Duodenal mucosa (tissue), 2 donors: Measurements from ENCODE around the gene C12orf60.

Experiments
- H3K27ac ChIP-seq: one replicate; pipeline ENCODE4 v1.7.0; 2013; ENCODE audit warnings: low read depth, low read length
- H3K27me3 ChIP-seq, 2 donors: one replicate each; pipeline ENCODE4 v1.7.0; 2013; ENCODE audit warnings: low read length in 2 of 2, control low read depth in 1 of 2; ENCODE audit not compliant: insufficient read depth in 2 of 2, control insufficient read depth in 1 of 2
- H3K36me3 ChIP-seq, 2 donors: one replicate each; pipeline ENCODE4 v1.7.0; 2013; ENCODE audit warnings: low read length in 2 of 2, control low read depth in 1 of 2; ENCODE audit not compliant: insufficient read depth in 2 of 2, control insufficient read depth in 1 of 2
- H3K4me1 ChIP-seq, 2 donors: one replicate each; pipeline ENCODE4 v1.7.0; 2013; ENCODE audit warnings: low read length in 2 of 2, control low read depth in 1 of 2; ENCODE audit not compliant: insufficient read depth in 2 of 2, control insufficient read depth in 1 of 2
- H3K4me3 ChIP-seq, 2 donors: one replicate each; pipeline ENCODE4 v1.7.0; 2013; ENCODE audit warnings: low read length in 2 of 2, low read depth in 1 of 2
- H3K9ac ChIP-seq, 2 donors: one replicate each; pipeline ENCODE4 v1.7.0; 2013; ENCODE audit warnings: low read length in 2 of 2, low read depth in 1 of 2
- H3K9me3 ChIP-seq, 2 donors: one replicate each; pipeline ENCODE4 v1.7.0; 2013; ENCODE audit warnings: low read length in 2 of 2, control low read depth in 1 of 2; ENCODE audit not compliant: control insufficient read depth in 1 of 2

C12orf60 gene

DNA sequence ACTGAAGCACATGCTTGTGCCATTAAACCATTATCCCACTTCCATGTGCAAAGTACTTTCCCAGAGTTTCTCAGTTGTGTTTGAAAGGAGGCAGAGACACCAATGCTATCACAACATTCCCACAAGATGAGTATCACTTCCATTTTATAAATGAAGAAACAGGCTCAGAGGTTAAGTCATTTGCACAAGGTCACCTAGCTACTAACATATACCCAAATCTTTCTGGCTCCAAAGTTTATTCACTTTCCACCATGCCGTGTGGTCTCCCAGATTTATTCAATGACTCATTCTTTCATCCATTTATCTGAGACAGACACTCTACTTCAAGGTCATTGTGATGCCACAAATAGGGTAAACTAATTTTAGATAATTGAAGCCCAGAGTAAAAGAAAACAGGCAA, 30.5 kb downstream of the C12orf60 start:
- Histone ChIP-seq H3K27me3 (no peaks in the 10 kb centered on the region), H3K4me1 (no peaks in the 10 kb centered on the region), H3K4me3 (no peak overlapping the region), H3K9ac (no peak overlapping the region), H3K36me3 (no peaks in the 10 kb centered on the region), H3K27ac (no peak overlapping the region), H3K9me3 (no peaks in the 10 kb centered on the region)

DNA sequence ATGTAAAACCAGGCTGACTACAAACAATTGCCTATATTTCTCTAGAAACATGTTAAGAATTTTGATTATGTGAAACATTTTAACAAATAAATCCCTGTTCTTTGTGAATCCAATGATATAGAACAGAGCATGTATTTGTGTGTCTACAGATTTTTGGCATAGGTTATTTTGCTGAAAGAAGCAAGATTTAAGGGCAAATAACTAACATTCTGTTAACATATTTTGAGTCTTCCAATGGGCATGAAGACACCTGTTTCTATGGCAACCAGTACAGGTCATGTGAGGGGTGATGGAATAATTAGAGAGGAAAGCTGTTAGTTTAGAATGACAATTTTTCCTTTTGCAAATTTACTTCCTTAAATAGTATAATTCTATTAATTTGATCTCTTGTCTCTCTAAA, 31.0 kb downstream of the C12orf60 start:
- H3K27ac ChIP-seq, result no peak overlapping the region
- H3K36me3 ChIP-seq, result no peaks in the 10 kb centered on the region
- H3K4me1 ChIP-seq, result no peaks in the 10 kb centered on the region
- H3K27me3 ChIP-seq, result no peaks in the 10 kb centered on the region
- H3K9ac ChIP-seq, result no peak overlapping the region
- no peaks in the 10 kb centered on the region for H3K9me3 ChIP-seq
- H3K4me3 ChIP-seq, result no peak overlapping the region

DNA sequence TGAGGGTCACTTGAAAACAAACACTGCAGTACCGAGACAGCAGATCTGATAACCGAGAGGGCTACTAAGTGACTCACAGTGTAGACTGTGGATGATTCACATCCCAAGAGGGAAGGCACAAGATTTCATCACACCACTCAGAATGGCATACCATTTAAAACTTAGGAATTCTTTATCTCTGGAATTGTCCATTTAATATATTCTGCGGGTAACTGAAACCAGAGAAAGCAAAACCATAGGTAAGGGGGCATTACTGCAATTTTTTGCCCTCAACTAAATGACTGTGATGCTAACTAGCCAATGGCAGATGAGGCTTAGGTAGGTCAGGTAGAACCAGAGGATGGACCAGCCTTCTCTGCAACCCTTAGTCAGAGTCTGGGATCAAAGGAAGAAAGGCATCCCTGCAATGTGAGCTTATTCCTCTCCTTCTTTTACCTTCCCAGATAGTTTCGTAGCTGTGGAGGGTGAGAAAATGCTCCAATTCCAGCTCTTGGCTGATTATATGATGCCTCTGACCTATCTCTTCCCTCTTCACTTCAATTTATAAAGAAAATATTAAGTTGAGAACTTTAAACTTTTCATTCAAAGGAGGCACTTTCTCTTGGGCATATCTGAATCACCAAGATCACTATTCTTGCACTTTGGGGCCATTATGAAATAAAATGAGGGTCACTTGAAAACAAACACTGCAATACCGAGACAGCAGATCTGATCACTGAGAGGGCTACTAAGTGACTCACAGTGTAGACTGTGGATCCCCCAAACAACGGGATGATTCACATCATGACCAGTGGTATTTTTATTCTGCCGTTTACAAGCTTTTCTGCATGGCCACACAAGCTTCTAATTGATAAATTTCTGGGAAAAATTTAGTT, 33.1 kb downstream of the C12orf60 start:
- Histone ChIP-seq H3K4me3 (no peak overlapping the region), H3K9ac (no peak overlapping the region), H3K27ac (no peak overlapping the region), H3K36me3 (no peaks in the 10 kb centered on the region), H3K9me3 (no peaks in the 10 kb centered on the region), H3K27me3 (no peaks in the 10 kb centered on the region), H3K4me1 (peaks cover under 1% of the 10 kb centered on the region in 2 donors)

DNA sequence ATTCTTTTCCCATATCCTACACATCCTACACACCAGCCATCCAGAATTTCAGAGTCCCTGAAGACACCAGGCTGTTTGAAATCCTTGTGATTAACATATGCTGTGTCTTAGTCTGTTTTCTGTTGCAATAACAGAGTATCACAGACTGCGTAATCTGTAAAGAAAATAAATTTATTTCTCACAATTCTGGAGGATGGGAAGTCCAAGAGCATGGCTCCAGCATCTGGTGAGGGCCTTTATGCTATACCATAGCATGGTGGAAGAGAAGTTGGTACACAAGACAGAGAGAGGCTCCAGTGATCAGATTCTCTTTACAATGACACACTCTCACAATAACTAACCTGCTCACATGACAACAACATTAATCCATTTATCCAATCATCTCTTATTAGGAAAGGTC, 35.8 kb downstream of the C12orf60 start:
- Histone ChIP-seq H3K4me3 (no peak overlapping the region), H3K4me1 (peaks cover 3 to 8% of the 10 kb centered on the region in 2 donors), H3K36me3 (no peaks in the 10 kb centered on the region), H3K27me3 (no peaks in the 10 kb centered on the region), H3K27ac (no peak overlapping the region), H3K9ac (no peak overlapping the region), H3K9me3 (no peaks in the 10 kb centered on the region)

DNA sequence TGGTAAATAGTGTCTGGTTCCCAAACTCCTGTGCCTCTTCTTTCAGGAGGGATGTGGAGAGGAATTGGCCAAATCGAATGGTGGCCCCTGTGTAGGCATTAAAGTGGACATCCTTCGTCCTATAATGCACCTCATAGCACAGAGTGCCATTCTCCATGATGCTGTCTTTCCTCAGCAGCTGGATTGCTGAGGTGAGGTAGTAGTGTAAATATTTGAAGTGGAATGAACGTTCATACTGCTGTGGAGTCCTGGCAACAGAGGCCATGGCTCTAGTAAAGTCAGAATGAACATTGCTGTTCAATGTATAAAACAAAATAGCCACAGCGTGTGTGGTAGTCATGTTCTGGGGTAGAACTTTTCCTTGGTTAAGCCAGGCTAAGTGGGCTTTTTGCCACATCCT, 37.1 kb downstream of the C12orf60 start:
- Histone ChIP-seq H3K9me3 (no peaks in the 10 kb centered on the region), H3K27me3 (no peaks in the 10 kb centered on the region), H3K4me1 (peaks cover 3 to 8% of the 10 kb centered on the region in 2 donors), H3K27ac (no peak overlapping the region), H3K4me3 (no peak overlapping the region), H3K9ac (no peak overlapping the region), H3K36me3 (no peaks in the 10 kb centered on the region)

DNA sequence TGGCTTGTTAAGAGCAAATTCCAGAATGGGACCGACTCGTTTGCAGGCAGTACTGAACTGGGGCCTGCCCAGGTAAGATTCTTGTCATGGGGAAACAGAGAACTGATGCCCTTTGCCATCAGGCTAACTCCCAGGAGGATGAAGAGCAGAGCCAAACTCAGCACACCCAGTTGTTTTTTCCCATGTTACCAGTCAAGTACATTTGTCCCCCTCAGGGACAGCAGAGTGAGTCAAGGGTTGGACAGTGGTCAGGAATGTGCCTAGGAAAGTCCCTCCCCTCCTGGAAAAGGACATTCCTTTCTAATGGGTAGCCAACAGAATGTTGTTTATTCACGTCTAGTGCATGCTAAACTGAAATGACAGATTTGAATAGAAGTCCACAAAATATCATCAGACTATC, 38.3 kb downstream of the C12orf60 start:
- H3K4me3 ChIP-seq, result no peak overlapping the region

DNA sequence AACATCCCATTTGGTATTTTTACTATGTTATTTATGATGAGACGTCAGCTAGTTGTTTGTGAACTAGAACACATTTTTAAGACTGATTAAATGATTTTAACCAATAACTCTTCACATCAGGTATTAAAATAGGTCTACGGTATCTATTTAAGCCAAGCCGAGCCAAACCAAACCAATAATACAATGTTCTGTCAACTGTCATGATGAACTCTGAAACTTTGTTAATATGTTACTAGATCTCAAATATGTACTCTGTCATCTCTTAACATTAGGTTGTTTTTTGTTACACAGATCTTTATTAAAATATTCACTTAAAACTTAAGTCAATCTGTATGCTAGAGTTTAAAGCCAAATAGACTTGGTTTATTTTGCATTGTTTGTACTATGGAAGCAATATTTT, 38.8 kb downstream of the C12orf60 start:
- no peaks in the 10 kb centered on the region for H3K9me3 ChIP-seq
- H3K4me3 ChIP-seq, result no peak overlapping the region
- no peak overlapping the region for H3K9ac ChIP-seq
- no peaks in the 10 kb centered on the region for H3K36me3 ChIP-seq
- no peaks in the 10 kb centered on the region for H3K27me3 ChIP-seq
- H3K4me1 ChIP-seq, result peaks cover 10 to 22% of the 10 kb centered on the region in 2 donors
- H3K27ac ChIP-seq, result no peak overlapping the region

More for the DNA sequence above, 38.3 kb downstream of the C12orf60 start:
- Histone ChIP-seq H3K36me3 (no peaks in the 10 kb centered on the region), H3K9ac (no peak overlapping the region), H3K27ac (no peak overlapping the region), H3K27me3 (no peaks in the 10 kb centered on the region), H3K4me1 (peaks cover 10 to 17% of the 10 kb centered on the region in 2 donors), H3K9me3 (no peaks in the 10 kb centered on the region)

DNA sequence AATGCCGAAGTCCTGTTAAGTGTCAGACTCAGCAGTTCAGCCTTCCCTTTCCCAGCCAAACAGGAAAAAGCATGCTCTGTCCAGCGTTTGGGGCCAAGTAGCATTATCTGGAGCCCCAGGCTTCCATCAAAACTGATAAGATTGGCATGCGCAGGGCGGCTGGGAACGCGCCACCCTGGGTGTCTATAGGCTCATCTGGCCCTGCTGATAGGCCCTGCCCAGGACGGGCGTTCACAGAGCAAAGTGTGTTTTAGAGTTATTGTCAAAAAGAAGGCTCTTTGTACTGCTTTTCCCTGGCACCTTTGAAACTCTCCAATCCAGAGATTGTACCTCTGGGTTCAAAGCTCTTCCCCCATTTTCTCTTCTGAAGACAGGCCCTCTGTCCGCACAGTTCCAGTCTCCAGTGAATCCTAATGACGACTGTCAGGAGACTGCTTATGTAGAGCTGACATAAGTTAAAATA, 40.0 kb downstream of the C12orf60 start, which contains the start of gene ART4:
Gene ART4, minus strand, starts transcription at position 102 of the 463 bp plus-strand sequence. CDS start 413 bp downstream, outside the sequence.
- Histone ChIP-seq H3K9ac (no peak within 1 kb of the TSS), H3K36me3 (no peaks in the 10 kb centered on the region), H3K27ac (no peak within 1 kb of the TSS), H3K27me3 (no peaks in the 10 kb centered on the region), H3K9me3 (no peaks in the 10 kb centered on the region), H3K4me3 (no peak within 1 kb of the TSS), H3K4me1 (peaks cover 10 to 22% of the 10 kb centered on the region in 2 donors)

DNA sequence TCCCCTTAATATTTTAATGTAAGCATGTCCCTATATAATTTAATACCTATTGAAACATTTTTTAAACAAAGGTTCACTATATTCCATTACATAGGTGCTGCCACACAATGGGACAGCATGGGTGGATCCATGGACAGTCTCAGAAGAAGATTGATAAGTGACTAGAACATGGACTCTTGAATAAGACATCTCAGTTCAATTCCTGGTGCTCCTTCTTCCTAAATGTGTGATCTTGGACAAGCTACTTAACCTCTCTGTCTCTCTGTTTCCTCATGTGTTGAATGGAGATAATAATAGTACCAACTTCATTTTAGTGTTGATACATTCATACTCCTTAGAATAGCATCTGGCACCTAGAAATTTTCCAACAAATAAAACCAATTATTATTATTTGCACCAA, 40.9 kb downstream of the C12orf60 start:
- Histone ChIP-seq H3K36me3 (no peaks in the 10 kb centered on the region), H3K9ac (no peak overlapping the region), H3K4me1 (peaks cover 10 to 22% of the 10 kb centered on the region in 2 donors), H3K9me3 (no peaks in the 10 kb centered on the region), H3K27ac (no peak overlapping the region), H3K4me3 (no peak overlapping the region), H3K27me3 (no peaks in the 10 kb centered on the region)

DNA sequence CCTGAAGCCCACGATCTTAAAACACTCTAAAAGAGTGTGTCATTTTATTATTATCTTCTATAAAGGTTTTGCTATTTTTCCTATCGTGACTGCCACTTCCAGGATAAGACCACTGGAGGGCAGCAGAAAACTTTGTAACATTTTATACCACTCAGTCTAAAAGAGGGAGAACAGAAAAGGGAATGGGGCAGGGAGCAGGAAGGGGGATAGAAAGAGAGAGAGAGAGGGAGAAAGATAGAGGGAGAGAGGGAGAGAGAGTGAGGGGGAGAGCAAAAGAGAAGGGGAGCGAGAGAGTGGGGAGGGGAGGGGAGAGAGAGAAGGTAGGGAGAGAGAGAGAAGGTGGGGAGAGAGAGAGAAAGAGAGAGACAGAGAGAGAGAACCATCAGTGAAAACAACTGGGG, 41.9 kb downstream of the C12orf60 start:
- Histone ChIP-seq H3K9ac (no peak overlapping the region), H3K27ac (no peak overlapping the region), H3K27me3 (no peaks in the 10 kb centered on the region), H3K4me1 (peaks cover 10 to 22% of the 10 kb centered on the region in 2 donors), H3K4me3 (no peak overlapping the region), H3K36me3 (no peaks in the 10 kb centered on the region), H3K9me3 (no peaks in the 10 kb centered on the region)
